GM19025 (cell line): ENCODE results near the gene GALP.
"Not testable (repeated sequence)": the region's sequence is repeated elsewhere in the genome, so short reads cannot be mapped to it uniquely, and the experiment has no call there.

Experiments used
- ATAC-seq: cut with Tn5 transposase; IDR thresholded peaks from one replicate; pipeline ENCODE4 v1.9.1; 2021; ENCODE audit warnings: mild to moderate bottlenecking, low read depth, moderate library complexity; ENCODE audit not compliant: unreplicated experiment

Gene GALP

DNA sequence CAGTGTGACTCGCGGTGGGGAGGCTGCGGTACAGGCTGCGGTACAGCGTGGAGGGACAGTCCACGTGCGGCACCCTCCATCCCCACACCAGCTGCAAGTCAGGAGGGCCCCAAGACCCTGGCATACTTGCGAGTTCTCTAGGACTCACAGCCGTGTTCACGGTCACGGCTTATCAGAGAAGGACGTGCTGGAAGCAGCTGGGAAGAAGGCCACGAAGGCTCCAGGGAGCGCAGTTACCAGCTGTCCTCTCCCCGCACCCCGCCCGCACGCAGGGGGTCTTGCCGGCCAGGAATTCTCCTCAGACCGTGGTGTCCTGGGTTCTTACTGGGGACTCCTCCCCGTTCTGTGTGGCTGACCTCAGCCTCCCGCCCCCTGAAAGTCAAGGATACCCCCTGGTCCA, 28.5 kb upstream of the GALP start:
- no peak for ATAC-seq

GRCh38 chr19:56148096-56148495, 27.7 kb upstream of the GALP start:
- ATAC-seq, result no peak

DNA sequence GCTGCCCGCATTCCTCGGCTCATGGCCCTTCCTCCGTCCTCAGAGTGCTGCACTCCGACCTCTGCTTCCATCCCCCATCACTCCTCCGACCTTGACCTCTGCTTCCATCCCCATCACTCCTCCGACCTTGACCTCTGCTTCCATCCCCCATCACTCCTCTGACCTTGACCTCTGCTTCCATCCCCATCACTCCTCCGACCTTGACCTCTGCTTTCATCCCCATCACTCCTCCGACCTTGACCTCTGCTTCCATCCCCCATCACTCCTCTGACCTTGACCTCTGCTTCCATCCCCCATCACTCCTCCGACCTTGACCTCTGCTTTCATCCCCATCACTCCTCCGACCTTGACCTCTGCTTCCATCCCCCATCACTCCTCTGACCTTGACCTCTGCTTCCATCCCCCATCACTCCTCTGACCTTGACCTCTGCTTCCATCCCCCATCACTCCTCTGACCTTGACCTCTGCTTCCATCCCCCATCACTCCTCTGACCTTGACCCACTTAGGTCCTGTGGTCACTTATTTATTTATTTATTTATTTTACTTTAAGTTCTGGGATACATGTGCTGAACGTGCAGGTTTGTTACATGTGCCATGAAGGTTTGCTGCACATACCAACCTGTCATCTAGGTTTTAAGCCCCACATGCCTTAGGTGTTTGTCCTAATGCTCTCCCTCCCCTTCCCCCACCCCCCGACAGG, 26.7 kb upstream of the GALP start:
- ATAC-seq, result not testable (repeated sequence)

DNA sequence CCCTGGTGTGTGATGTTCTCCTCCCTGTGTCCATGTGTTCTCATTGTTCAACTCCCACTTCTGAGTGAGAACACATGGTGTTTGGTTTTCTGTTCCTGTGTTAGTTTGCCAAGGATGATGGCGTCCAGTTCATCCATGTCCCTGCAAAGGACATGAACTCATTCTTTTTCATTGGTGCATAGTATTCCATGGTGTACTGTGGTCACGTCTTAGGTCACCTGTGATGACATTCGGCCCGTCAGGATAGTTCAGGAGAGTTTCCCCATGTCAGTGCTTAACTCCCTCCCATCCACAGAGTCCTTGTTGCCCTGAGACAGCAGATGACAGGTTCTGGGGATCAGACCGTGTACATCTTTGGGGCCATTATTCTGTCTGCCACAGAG, 26.2 kb upstream of the GALP start:
- ATAC-seq, result no peak

DNA sequence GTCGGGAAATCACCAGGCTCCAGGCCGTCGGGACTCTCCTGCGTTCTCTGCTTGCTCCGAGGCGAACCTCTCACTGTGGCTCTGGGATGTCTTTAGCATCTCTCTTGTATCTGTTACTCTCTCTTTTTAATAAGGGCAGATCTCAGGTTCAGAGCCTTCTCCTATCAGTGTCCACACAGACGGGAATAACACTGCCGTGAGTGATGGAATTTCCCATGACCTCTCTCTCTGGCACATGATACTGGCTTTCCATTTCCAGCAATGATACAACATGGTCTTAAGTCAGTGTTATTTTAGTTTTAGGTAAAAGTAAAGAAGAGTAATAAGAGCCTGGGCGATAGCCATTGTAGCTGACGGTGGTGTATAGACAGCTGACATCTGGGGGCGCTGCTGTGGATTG, 25.4 kb upstream of the GALP start:
- ATAC-seq, result no peak

DNA sequence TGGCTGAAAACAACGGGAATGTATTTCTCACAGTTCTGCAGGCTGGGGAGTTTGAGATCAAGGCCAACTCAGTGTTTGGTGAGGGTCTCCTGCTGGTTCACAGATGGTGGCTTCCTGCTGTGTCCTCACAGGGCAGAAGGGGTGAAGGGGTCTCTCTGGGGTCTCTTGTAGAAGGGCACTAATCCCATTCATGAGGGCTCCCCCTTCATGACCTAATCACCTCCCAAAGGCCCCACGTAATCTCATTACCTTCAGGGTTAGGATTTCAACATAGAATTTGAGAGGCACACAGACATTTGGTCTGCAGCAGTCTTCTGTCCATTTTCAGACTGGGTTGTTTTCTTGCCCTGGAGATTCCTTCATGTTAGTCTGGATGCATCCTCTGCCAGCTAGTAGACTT, 23.2 kb upstream of the GALP start:
- ATAC-seq, result no peak

DNA sequence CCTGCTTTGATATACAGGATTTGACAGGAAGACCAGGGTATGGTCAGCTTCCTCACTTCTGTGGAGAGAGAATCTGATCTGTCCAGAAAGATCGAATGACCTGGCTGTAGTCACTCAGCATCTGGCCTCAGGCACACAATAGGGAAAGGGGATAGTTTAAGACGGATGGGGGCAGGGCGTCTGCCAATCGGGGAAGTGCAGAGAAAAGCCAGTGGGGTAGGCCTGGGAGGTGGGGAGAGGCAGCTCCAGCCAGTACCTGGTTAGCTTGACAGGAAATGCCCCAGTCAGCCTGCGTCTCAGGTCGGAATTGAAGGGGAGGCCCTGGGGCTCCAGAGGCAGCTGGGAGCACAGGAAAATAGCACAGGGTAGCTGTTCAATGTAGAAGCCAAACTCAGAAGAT, 22.3 kb upstream of the GALP start:
- no peak for ATAC-seq

DNA sequence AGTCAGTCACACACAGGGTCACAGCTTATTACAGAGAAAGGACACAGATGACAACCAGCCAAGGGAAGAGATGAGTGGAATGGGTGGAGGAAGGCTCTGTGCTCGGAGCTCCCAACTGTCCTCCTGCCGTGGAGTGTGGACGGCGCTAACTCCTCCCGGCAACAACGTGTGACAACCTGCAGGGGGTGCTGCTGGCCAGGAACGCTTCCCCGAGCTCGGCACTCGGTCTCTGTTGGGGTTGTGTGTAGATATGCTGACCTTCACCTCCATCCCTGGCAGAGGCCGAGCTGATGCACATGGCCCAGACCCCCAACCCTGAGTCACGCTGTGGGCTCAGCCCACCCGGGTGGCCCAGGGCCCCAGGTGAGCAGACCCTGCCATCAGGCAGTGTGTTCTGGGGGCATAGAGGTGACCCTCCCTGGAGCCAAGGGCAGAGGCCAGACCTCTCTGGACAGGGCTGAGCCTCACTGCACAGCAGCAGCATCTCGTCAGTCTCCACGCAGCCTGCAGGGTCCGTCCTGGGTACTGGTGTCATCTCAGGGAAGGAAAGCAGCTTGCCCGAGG, 20.6 kb upstream of the GALP start:
- no peak for ATAC-seq

- ATAC-seq, result no peak
Measured at GRCh38 chr19:56156768-56157167, 19.0 kb upstream of the GALP start.

- no peak for ATAC-seq
Measured at GRCh38 chr19:56158170-56158757, 17.5 kb upstream of the GALP start.

DNA sequence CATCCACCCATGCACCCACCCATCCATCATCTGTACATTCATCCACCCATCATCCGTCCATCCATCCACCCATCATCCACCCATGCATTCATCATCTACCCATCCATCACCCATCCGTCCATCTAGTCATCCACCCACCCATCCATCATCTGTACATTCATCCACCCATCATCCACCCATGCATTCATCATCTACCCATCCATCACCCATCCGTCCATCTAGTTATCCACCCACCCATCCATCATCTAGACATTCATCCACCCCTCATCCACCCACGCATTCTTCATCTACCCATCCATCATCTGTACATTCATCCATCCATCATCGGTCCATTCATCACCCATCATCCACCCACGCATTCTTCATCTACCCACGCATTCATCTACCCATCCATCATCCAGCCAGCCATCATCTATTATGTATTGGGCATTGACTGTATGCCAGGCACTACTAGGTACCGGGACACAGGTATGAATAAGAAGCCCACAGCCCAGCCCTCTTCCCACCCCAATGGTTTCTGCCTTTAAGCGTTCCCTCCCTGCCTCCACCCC, 16.7 kb upstream of the GALP start:
- no peak for ATAC-seq

GRCh38 chr19:56159622-56160271, 16.1 kb upstream of the GALP start:
- no peak for ATAC-seq

DNA sequence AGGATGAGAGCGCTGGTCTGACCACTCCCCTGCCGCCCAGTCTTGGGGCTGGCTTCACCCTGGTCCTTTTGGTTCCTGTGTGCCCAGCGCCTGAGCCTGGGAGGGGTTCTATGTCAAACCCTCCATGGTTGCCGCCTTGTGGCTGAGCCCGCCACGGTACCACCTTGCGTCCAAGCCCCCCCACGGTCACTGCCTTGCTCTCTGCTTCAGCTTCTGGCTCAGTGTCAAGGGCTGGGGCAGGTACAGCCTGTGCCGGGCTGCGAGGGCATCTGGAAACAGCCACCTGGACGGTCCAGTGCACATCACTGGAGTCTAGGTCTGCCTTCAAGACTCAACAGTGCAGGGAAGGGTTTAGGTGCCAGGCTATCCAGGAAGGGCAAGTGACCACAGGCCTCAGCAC, 14.3 kb upstream of the GALP start:
- ATAC-seq, result no peak

DNA sequence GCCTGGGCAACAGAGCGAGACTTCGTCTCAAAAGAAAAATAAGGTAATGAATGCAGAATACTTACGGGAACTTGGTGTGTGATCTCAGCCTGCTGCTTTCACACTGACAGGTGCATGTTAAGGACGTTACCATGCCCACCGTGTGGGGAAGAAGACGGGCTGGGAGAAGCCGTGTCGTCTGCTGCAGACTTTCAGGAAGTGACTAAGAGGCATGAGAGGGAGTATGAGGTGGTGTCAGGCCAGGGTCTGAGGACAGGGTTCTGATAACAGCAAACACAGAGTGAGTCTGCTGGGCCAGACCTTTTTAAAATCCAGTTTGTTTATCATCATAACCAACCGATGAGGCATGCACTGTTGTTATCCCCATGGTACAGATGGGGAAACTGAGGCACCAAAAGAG, 13.6 kb upstream of the GALP start:
- no peak for ATAC-seq

- ATAC-seq, result no peak
Measured at GRCh38 chr19:56163097-56163496, 12.7 kb upstream of the GALP start.

DNA sequence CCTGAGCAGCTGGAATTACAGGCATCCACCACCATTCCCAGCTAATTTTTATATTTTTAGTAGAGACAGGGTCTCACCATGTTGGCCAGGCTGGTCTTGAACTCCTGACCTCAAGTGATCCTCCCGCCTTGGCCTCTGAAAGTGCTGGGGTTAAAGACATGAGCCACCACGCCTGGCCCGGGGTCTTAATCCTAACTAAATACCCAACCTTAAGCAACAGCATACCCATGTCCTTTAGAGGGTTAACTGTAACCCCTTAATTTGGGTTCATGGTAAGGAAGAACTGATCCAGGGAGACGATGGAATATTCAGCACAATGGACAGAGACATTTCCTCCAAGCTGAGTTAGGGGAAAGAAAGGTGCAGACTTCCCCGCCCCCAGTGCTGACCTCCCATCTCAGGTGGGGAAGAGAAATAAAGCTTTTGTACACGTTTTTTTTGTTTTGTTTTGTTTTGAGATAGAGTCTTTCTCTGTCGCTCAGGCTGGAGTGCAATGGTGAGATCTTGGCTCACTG, 8.7 kb upstream of the GALP start:
- no peak for ATAC-seq

DNA sequence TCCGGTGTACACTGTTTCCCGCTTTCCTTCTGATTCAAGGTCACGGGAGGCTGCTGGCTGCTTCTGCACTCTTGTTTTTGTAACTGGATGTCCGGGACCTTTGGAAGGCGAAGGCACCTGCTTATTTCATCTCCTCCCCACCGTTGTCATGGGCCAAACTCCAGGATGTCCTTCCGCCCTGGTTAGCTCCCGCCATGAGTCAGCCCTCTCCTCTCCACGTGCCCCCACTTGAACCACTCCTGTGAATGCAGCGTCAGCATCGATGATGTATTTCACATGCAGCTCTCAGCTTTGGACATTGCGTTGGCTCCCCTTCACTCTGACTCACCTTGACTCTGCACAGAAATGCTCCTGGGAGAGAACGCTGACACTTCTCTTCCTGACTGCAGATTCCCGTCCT, 5.5 kb upstream of the GALP start:
- no peak for ATAC-seq

DNA sequence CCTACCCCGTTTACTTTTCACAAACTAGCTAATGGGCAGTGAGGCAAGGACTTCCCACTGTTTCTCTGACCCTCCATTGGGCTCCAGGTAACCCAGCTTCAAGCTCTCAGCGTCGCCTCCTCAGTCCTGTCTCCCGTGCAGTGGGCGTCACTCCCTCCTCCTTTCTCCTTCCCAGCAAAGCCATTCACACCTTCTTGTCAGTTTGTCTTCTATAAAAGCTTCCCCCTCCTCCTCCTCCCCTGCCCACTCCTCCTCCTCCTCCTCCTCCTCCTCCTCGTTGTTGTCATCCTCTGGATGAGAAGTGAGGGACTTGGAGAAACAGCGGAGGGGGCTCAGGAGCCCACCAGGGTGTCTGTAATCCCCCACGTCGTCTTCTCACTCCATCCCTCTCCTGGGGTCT, 1.7 kb upstream of the GALP start:
- no peak for ATAC-seq

GRCh38 chr19:56174550-56174949, 1.3 kb upstream of the GALP start:
- ATAC-seq, result no peak

GRCh38 chr19:56176310-56176709, 502 bp downstream of the GALP start:
- not testable (repeated sequence) for ATAC-seq

GRCh38 chr19:56176881-56177280, 1.1 kb downstream of the GALP start:
- ATAC-seq, result no peak
